ENCODE measurements around the gene HDAC4. TPM values are rescaled to one million over a fixed set of nuclear protein-coding genes. Genes with fewer than 3 reads are reported as not detected.

Gene HDAC4
- total RNA-seq, 1 experiment from 2014 or later, result 47.6 TPM

DNA sequence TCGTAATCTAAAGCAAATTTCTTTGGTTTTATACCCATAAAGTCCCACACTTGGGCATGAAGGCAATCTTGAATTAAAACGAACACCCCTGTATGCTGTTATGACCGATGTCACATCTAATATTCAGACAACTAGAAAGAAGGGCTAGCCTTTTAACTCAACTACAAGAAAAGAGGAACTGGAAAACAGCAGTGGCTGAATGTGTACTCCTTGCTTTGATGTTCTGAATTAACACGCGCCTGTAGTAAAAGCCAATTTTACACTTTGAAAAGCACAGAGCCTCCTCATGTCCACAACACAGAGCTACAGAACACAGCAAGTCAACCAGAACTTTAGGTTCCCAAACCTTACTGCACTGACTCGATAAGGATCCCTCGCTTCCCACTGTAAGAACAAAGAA lies 147.6 kb downstream of the HDAC4 start (continued):
- TF ChIP-seq ZBTB33 (IDR thresholded peaks at IDR 0.05; ENCODE audit: extremely low read depth, insufficient replicate concordance, low read length) (no peak), REST (IDR thresholded peaks at IDR 0.05; ENCODE audit: low read depth) (no peak)

- Histone ChIP-seq H3K27me3 (ENCODE audit: insufficient read depth, low read length) (no peaks in the 10 kb centered on the region), H3K9ac (ENCODE audit: low read length) (no peak overlapping the region), H3K4me1 (ENCODE audit: control insufficient read depth in 1 of 2, insufficient read depth in 2 of 2, low read length in 2 of 2) (peaks cover 63 to 96% of the 10 kb centered on the region in 2 experiments), H3K9me2 (ENCODE audit: insufficient read depth) (no peaks in the 10 kb centered on the region), H3K27ac (ENCODE audit: low read depth, low read length) (no peak overlapping the region), H2AFZ (ENCODE audit: low read depth, low read length, poor library complexity, severe bottlenecking) (no peak overlapping the region), H3K4me3 (replicated peaks in 1 of 2; ENCODE audit: low read depth in 1 of 2, low read length in 2 of 2) (no peak overlapping the region), H3K4me2 (ENCODE audit: low read length) (no peak overlapping the region), H3K79me2 (ENCODE audit: insufficient read depth, low read length) (peaks cover 59% of the 10 kb centered on the region), H3K9me3 (ENCODE audit: control insufficient read depth in 1 of 2, insufficient read depth in 1 of 2, low read depth in 1 of 2, low read length in 2 of 2) (no peaks in the 10 kb centered on the region), H4K20me1 (ENCODE audit: insufficient read depth) (no peaks in the 10 kb centered on the region), H3K36me3 (ENCODE audit: control insufficient read depth in 1 of 2, insufficient read depth in 2 of 2, low read length in 2 of 2) (no peaks in the 10 kb centered on the region)
- POLR2A ChIA-PET, result no interaction called here
- ATAC-seq (no peak), DNase-seq (ENCODE audit: low read depth, low spot score) (no peak)
- RAD21 ChIA-PET (ENCODE audit: low non-redundant PET in 1 of 2, low total read pairs in 2 of 2, uncharacterized antibody in 2 of 2, unreplicated experiment in 2 of 2), result no interaction called here
- intact Hi-C loops (cut with micrococcal nuclease), result no loop called here
- BruUV-seq (replicated peaks), result no TSS peak
- CTCF ChIA-PET, result no interaction called here
- TF ChIP-seq POLR2A (IDR thresholded peaks at IDR 0.05; ENCODE audit: borderline replicate concordance, extremely low read depth, insufficient read depth, insufficient read length) (no peak), JUND (IDR thresholded peaks at IDR 0.05) (no peak), ELF1 (IDR thresholded peaks at IDR 0.05; ENCODE audit: borderline replicate concordance, low read depth) (no peak), CEBPB (IDR thresholded peaks at IDR 0.05; ENCODE audit: low read depth) (no peak), ZFX (IDR thresholded peaks at IDR 0.05) (no peak), EZH2 (IDR thresholded peaks at IDR 0.05) (no peak), EZH2phosphoT487 (IDR thresholded peaks at IDR 0.05; ENCODE audit: borderline replicate concordance) (no peak), SRF (IDR thresholded peaks at IDR 0.05; ENCODE audit: low read depth) (no peak), FOSL1 (IDR thresholded peaks at IDR 0.05; ENCODE audit: low read depth) (no peak), CBX3 (IDR thresholded peaks at IDR 0.05; ENCODE audit: low read depth) (no peak), REST (IDR thresholded peaks at IDR 0.05; ENCODE audit: low read depth) (no peak), CTCF (IDR thresholded peaks at IDR 0.05 in 2 of 3, conservative IDR thresholded peaks at IDR 0.05 in 1 of 3; ENCODE audit: borderline replicate concordance in 1 of 3, insufficient read depth in 1 of 3, low read depth in 2 of 3, low read length in 2 of 3) (no peak), EGR1 (IDR thresholded peaks at IDR 0.05; ENCODE audit: low read depth) (no peak), SP1 (IDR thresholded peaks at IDR 0.05; ENCODE audit: low read depth) (no peak), SIN3A (IDR thresholded peaks at IDR 0.05; ENCODE audit: low read depth) (no peak)
Observed at GRCh38 chr2:239252801-239253200, 148.0 kb downstream of the HDAC4 start.
